Neural progenitor cell (in vitro differentiated cells): ENCODE results near the gene OXSR1. TPM values are rescaled to one million over a fixed set of nuclear protein-coding genes. Genes with fewer than 3 reads are reported as not detected.
"Not testable (repeated sequence)": the region's sequence is repeated elsewhere in the genome, so short reads cannot be mapped to it uniquely, and the experiment has no call there.

Source experiments
- DNase-seq: peaks from one replicate; pipeline ENCODE4 v3.0.0-alpha.2; 2016; ENCODE audit warnings: low spot score
- H2AFZ ChIP-seq: fragments of 200-600 bp; sonication (generic); replicated peaks from 2 replicates; pipeline ENCODE4 v1.6.1; 2016; ENCODE audit warnings: antibody characterized with exemption
- H3F3A ChIP-seq: fragments of 200-600 bp; sonication (generic); 2 replicates; pipeline ENCODE4 v1.6.1; 2016; ENCODE audit warnings: antibody characterized with exemption, low read depth
- H3K27ac ChIP-seq: fragments of 200-600 bp; sonication (generic); 2 replicates; pipeline ENCODE4 v1.5.1; 2016; ENCODE audit warnings: mild to moderate bottlenecking
- H3K27me3 ChIP-seq: fragments of 200-600 bp; sonication (generic); 2 replicates; pipeline ENCODE4 v1.6.1; 2016; ENCODE audit warnings: mild to moderate bottlenecking, moderate library complexity
- H3K36me3 ChIP-seq: fragments of 200-600 bp; sonication (generic); 2 replicates; pipeline ENCODE4 v1.5.1; 2016
- H3K4me1 ChIP-seq: fragments of 200-600 bp; sonication (generic); 2 replicates; pipeline ENCODE4 v1.6.1; 2016; ENCODE audit warnings: mixed run types
- H3K4me2 ChIP-seq: fragments of 200-600 bp; sonication (generic); 2 replicates; pipeline ENCODE4 v1.6.1; 2016
- H3K4me3 ChIP-seq: fragments of 200-600 bp; sonication (generic); 2 replicates; pipeline ENCODE4 v1.5.1; 2016
- H3K79me2 ChIP-seq: fragments of 200-600 bp; sonication (generic); 2 replicates; pipeline ENCODE4 v1.6.1; 2016; ENCODE audit warnings: low read depth
- H3K9ac ChIP-seq: fragments of 200-600 bp; sonication (generic); 2 replicates; pipeline ENCODE4 v1.6.1; 2016
- H3K9me3 ChIP-seq: fragments of 200-600 bp; sonication (generic); 2 replicates; pipeline ENCODE4 v1.5.1; 2016; ENCODE audit warnings: low read depth
- H4K20me1 ChIP-seq: fragments of 200-600 bp; sonication (generic); 2 replicates; pipeline ENCODE4 v1.6.1; 2016; ENCODE audit warnings: low read depth
- H3K27ac Mint-ChIP-seq: 3 replicates; pipeline ENCODE4 v1.8.0; 2021; ENCODE audit warnings: mixed read lengths
- H3K27me3 Mint-ChIP-seq: 2 replicates; pipeline ENCODE4 v1.8.0; 2022; ENCODE audit warnings: low read depth, mild to moderate bottlenecking, inconsistent platforms, moderate library complexity, mixed read lengths; ENCODE audit not compliant: insufficient read depth
- H3K36me3 Mint-ChIP-seq: 3 replicates; pipeline ENCODE4 v1.8.0; 2021; ENCODE audit warnings: mixed read lengths
- H3K4me1 Mint-ChIP-seq: 3 replicates; pipeline ENCODE4 v1.8.0; 2021; ENCODE audit warnings: mixed read lengths
- H3K4me3 Mint-ChIP-seq: 3 replicates; pipeline ENCODE4 v1.8.0; 2021; ENCODE audit warnings: mild to moderate bottlenecking, moderate library complexity, mixed read lengths
- H3K9me3 Mint-ChIP-seq: 3 replicates; pipeline ENCODE4 v1.8.0; 2020; ENCODE audit warnings: mixed read lengths
- CTCF ChIP-seq: fragments of 200-600 bp; sonication (generic); IDR thresholded peaks from 2 replicates; pipeline ENCODE4 v1.5.1; 2017; ENCODE audit warnings: antibody characterized with exemption, mild to moderate bottlenecking
- EZH2 ChIP-seq: fragments of 200-600 bp; sonication (generic); IDR thresholded peaks from 2 replicates; pipeline ENCODE4 v1.6.1; 2017; ENCODE audit warnings: antibody characterized with exemption, mild to moderate bottlenecking, moderate library complexity
- EZH2phosphoT487 ChIP-seq: fragments of 200-600 bp; sonication (generic); IDR thresholded peaks from 2 replicates; pipeline ENCODE4 v1.6.1; 2017; ENCODE audit warnings: antibody characterized with exemption
- total RNA-seq: library from RNA; depleted of rRNA; stranded (reverse); fragments of >200 nt; gene quantifications from 2 replicates; pipeline ENCODE4 v1.2.3, GENCODE V29; 2015; ENCODE audit warnings: low replicate concordance

Gene OXSR1
- total RNA-seq, 1 donor from 2014 or later = 65.8 TPM

GRCh38 chr3:38133557-38134405 is 31.6 kb upstream of the OXSR1 start:
- Histone ChIP-seq H3K4me2 (no peak overlapping the region), H3F3A (peaks cover 11% of the 10 kb centered on the region), H3K36me3 (no peaks in the 10 kb centered on the region), H3K4me1 (peaks cover 6% of the 10 kb centered on the region), H2AFZ (no peak overlapping the region), H3K9ac (no peak overlapping the region), H3K4me3 (no peak overlapping the region), H3K27ac (no peak overlapping the region), H3K9me3 (no peaks in the 10 kb centered on the region), H3K27me3 (no peaks in the 10 kb centered on the region), H4K20me1 (peaks cover 26% of the 10 kb centered on the region), H3K79me2 (peaks cover 11% of the 10 kb centered on the region)
- Mint-ChIP-seq H3K27me3 (peaks cover 13% of the 10 kb centered on the region), H3K4me1 (peaks cover 24% of the 10 kb centered on the region), H3K4me3 (peak overlapping the region; percentile 9), H3K36me3 (peaks cover 7% of the 10 kb centered on the region), H3K9me3 (no peaks in the 10 kb centered on the region), H3K27ac (no peak overlapping the region)
- no peak for DNase-seq
- TF ChIP-seq EZH2 (no peak), CTCF (no peak), EZH2phosphoT487 (no peak)

- H3K4me2 ChIP-seq, H3K36me3 Mint-ChIP-seq, H3K27ac ChIP-seq, H3K27me3 ChIP-seq, H3K9me3 Mint-ChIP-seq, H3K9ac ChIP-seq, H2AFZ ChIP-seq, H3K9me3 ChIP-seq, H3K36me3 ChIP-seq, H3K4me3 ChIP-seq, H3K27ac Mint-ChIP-seq, DNase-seq: not testable (repeated sequence)
- Mint-ChIP-seq H3K4me1 (peaks cover 24% of the 10 kb centered on the region), H3K4me3 (peak overlapping the region; percentile 9), H3K27me3 (peaks cover 19% of the 10 kb centered on the region)
- H3K79me2 ChIP-seq = peaks cover 19% of the 10 kb centered on the region
- peaks cover 11% of the 10 kb centered on the region for H3F3A ChIP-seq
- peaks cover 26% of the 10 kb centered on the region for H4K20me1 ChIP-seq
- peaks cover 12% of the 10 kb centered on the region for H3K4me1 ChIP-seq
Observed at GRCh38 chr3:38134517-38135143, 30.7 kb upstream of the OXSR1 start.

DNA sequence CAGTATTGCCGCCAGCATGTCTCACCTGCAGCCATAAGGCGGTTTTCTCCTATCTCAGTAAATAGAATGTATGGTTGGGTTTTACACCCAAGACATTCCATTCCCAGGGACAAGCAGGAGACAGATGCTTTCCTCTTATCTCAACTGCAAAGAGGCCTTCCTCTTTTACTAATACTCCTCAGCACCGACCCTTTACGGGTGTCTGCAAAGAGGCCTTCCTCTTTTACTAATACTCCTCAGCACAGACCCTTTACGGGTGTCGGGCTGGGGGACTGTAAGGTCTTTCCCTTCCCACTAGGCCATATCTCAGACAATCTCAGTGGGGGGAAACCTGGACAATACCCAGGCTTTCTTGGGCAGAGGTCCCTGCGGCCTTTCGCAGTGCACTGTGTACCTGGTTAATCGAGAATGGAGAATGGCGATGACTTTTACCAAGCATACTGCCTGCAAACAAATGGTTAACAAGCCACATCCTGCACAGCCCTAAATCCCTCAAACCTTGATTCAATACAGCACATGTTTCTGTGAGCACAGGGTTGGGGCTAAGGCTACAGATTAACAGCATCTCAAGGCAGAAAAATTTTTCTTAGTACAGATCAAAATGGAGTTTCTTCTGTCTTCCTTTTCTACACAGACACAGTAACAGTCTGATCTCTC is 29.6 kb upstream of the OXSR1 start:
- not testable (repeated sequence) for DNase-seq

GRCh38 chr3:38136393-38136776 is 29.0 kb upstream of the OXSR1 start:
- peaks cover 11% of the 10 kb centered on the region for H3F3A ChIP-seq
- H3K36me3 ChIP-seq = no peaks in the 10 kb centered on the region
- no peaks in the 10 kb centered on the region for H3K27me3 ChIP-seq
- peak overlapping the region; percentile 58 for H3K9ac ChIP-seq
- H2AFZ ChIP-seq = peak overlapping the region; percentile 53
- no peak overlapping the region for H3K27ac ChIP-seq
- peaks cover 22% of the 10 kb centered on the region for H4K20me1 ChIP-seq
- H3K79me2 ChIP-seq = peaks cover 23% of the 10 kb centered on the region
- peaks cover 1% of the 10 kb centered on the region for H3K36me3 Mint-ChIP-seq
- no peak for DNase-seq
- peaks cover 26% of the 10 kb centered on the region for H3K27me3 Mint-ChIP-seq
- peak overlapping the region; percentile 72 for H3K4me3 ChIP-seq
- H3K4me3 Mint-ChIP-seq = peak overlapping the region; percentile 93
- no peaks in the 10 kb centered on the region for H3K9me3 ChIP-seq
- H3K4me1 ChIP-seq = peaks cover 14% of the 10 kb centered on the region
- no peak overlapping the region for H3K27ac Mint-ChIP-seq
- peak overlapping the region; percentile 94 for H3K4me2 ChIP-seq
- TF ChIP-seq EZH2phosphoT487 = no peak
- TF ChIP-seq EZH2 = no peak
- no peak for TF ChIP-seq CTCF
- H3K4me1 Mint-ChIP-seq = peaks cover 24% of the 10 kb centered on the region
- H3K9me3 Mint-ChIP-seq = no peaks in the 10 kb centered on the region

More for the DNA sequence above, 29.6 kb upstream of the OXSR1 start:
- peaks cover 22% of the 10 kb centered on the region for H3K27me3 Mint-ChIP-seq
- peak overlapping the region; percentile 93 for H3K4me3 Mint-ChIP-seq
- H3K36me3 Mint-ChIP-seq, H3K9me3 ChIP-seq, H3K9me3 Mint-ChIP-seq, H3K36me3 ChIP-seq, H3K27ac Mint-ChIP-seq, H2AFZ ChIP-seq, H3K27ac ChIP-seq, H3K27me3 ChIP-seq: not testable (repeated sequence)
- Histone ChIP-seq H3K79me2 (peaks cover 23% of the 10 kb centered on the region), H3K4me3 (peak overlapping the region; percentile 72), H4K20me1 (peaks cover 26% of the 10 kb centered on the region), H3K9ac (peak overlapping the region; percentile 58), H3K4me1 (peaks cover 14% of the 10 kb centered on the region), H3F3A (peaks cover 11% of the 10 kb centered on the region), H3K4me2 (peak overlapping the region; percentile 94)
- H3K4me1 Mint-ChIP-seq = peaks cover 24% of the 10 kb centered on the region
